ENCODE results near the gene MAPK9. TPM values are rescaled to one million over a fixed set of nuclear protein-coding genes. Genes with fewer than 3 reads are reported as not detected.

The MAPK9 gene
- total RNA-seq, 1 experiment from 2014 or later: 38.6 TPM

GRCh38 chr5:180271221-180271620 lies 20.7 kb downstream of the MAPK9 start:
- H3K27me3 ChIP-seq (ENCODE audit: insufficient read depth, low read length): no peaks in the 10 kb centered on the region
- H3K9me3 Mint-ChIP-seq: peaks cover 21 to 57% of the 10 kb centered on the region in 2 experiments; a peak in 4 of 5 replicates
- no peak overlapping the region for H3K4ac ChIP-seq (ENCODE audit: low read depth, low read length)
- H4K8ac ChIP-seq (replicated peaks; ENCODE audit: insufficient read length, low read depth, low read length): no peak overlapping the region
- no peaks in the 10 kb centered on the region; the same call in 1 of the 2 replicates for H3K27me3 Mint-ChIP-seq (ENCODE audit: low read depth)
- no peak for DNase-seq
- H2BK5ac ChIP-seq (ENCODE audit: insufficient read length, low read length): no peak overlapping the region
- H2BK120ac ChIP-seq (ENCODE audit: low read depth, low read length, poor library complexity, severe bottlenecking): no peak overlapping the region
- H3K23ac ChIP-seq (ENCODE audit: insufficient read length, low read depth, low read length): no peak overlapping the region
- no peak overlapping the region for H3K27ac ChIP-seq (ENCODE audit: insufficient read length, low read depth, low read length)
- no peak overlapping the region for H3K4me3 Mint-ChIP-seq
- H3T11ph ChIP-seq (ENCODE audit: low read length): no peak overlapping the region
- no peak overlapping the region for H3K4me2 ChIP-seq (ENCODE audit: insufficient read depth, insufficient read length, low read length)
- H3K9ac ChIP-seq (ENCODE audit: extremely low read depth, insufficient read length, low read length): no peak overlapping the region
- H3K27ac Mint-ChIP-seq: no peak overlapping the region
- no peak overlapping the region for H4K5ac ChIP-seq (ENCODE audit: insufficient read length, low read depth, low read length)
- no peak for TF ChIP-seq CTCF (conservative IDR thresholded peaks at IDR 0.05)
- H4K91ac ChIP-seq (ENCODE audit: insufficient read length, low read depth, low read length): no peak overlapping the region
- H3K18ac ChIP-seq (ENCODE audit: insufficient read length, low read depth, low read length): no peak overlapping the region
- no peak overlapping the region for H2BK20ac ChIP-seq (ENCODE audit: low read depth, low read length, poor library complexity, severe bottlenecking)
- H3K14ac ChIP-seq (ENCODE audit: insufficient read depth, low read length): no peak overlapping the region
- H3K79me2 ChIP-seq (ENCODE audit: insufficient read depth, low read length): no peaks in the 10 kb centered on the region
- H3K79me1 ChIP-seq (ENCODE audit: insufficient read depth, low read depth, low read length, poor library complexity, severe bottlenecking): no peaks in the 10 kb centered on the region
- H2BK12ac ChIP-seq (ENCODE audit: insufficient read length, low read depth, low read length): no peak overlapping the region
- no peaks in the 10 kb centered on the region for H3K4me1 Mint-ChIP-seq
- H3K56ac ChIP-seq (ENCODE audit: insufficient read length, low read depth, low read length): no peak overlapping the region
- no CpG with 5 or more reads among the region's 7 CpGs for WGBS (ENCODE audit: extremely low coverage, insufficient read length, low lambda C conversion rate)
- no peaks in the 10 kb centered on the region for H3K4me1 ChIP-seq (ENCODE audit: insufficient read depth, low read length)
- H3K23me2 ChIP-seq (ENCODE audit: insufficient read length, low read depth, low read length, poor library complexity, severe bottlenecking): no peaks in the 10 kb centered on the region
- no peak overlapping the region for H2AFZ ChIP-seq (ENCODE audit: low read length)
- peaks cover 15% of the 10 kb centered on the region for H3K9me3 ChIP-seq (ENCODE audit: control insufficient read depth, low read depth, low read length)
- H2AK5ac ChIP-seq (ENCODE audit: insufficient read length, low read length): no peak overlapping the region
- no peak overlapping the region for H2BK15ac ChIP-seq (ENCODE audit: low read depth, low read length)
- H3K36me3 Mint-ChIP-seq (ENCODE audit: insufficient read depth in 1 of 3, low read depth in 3 of 3): peaks cover 72 to 82% (median 74%) of the 10 kb centered on the region in 3 experiments
- H4K20me1 ChIP-seq (ENCODE audit: control insufficient read depth, insufficient read depth, insufficient read length): no peaks in the 10 kb centered on the region

Data from H9 (cell line).